Activated CD8-positive, alpha-beta T cell treated with anti-CD3 and anti-CD28 coated beads, Interleukin-2, amount 10 ng/mL, durations not matched to agents 7 days and 5 days (primary cell): ENCODE measurements around the gene SNRPB. TPM values are rescaled to one million over a fixed set of nuclear protein-coding genes. Genes with fewer than 3 reads are reported as not detected.

Source experiments
- ATAC-seq: fragments of 150-1000 bp; cut with Tn5 transposase; one replicate; pipeline ENCODE4 v1.10.0; 2021; ENCODE audit warnings: moderate library complexity
- CTCF ChIA-PET: fragments of 350-600 bp; sonication (Branson Sonifier 250); formaldehyde crosslinking; loops from one replicate; lab custom pipeline; 2021; ENCODE audit warnings: antibody characterized with exemption; lab: Charles Lee
- POLR2A ChIA-PET: fragments of 350-600 bp; sonication (Branson Sonifier 250); formaldehyde crosslinking; loops from one replicate; lab custom pipeline; 2021; ENCODE audit warnings: antibody characterized with exemption; lab: Charles Lee
- DNase-seq: peaks from one replicate; pipeline ENCODE4 v3.0.0-alpha.2; 2020
- H3K27ac Mint-ChIP-seq: one replicate; pipeline ENCODE4 v1.8.0; 2021; ENCODE audit warnings: mild to moderate bottlenecking, mixed read lengths
- H3K27me3 Mint-ChIP-seq: one replicate; pipeline ENCODE4 v1.8.0; 2021; ENCODE audit warnings: low read depth, mixed read lengths
- H3K36me3 Mint-ChIP-seq: one replicate; pipeline ENCODE4 v1.8.0; 2021; ENCODE audit warnings: low read depth, mixed read lengths
- H3K4me1 Mint-ChIP-seq: one replicate; pipeline ENCODE4 v1.8.0; 2021; ENCODE audit warnings: low read depth, mixed read lengths
- H3K4me3 Mint-ChIP-seq: one replicate; pipeline ENCODE4 v1.8.0; 2021; ENCODE audit warnings: mild to moderate bottlenecking, mixed read lengths
- H3K9me3 Mint-ChIP-seq: one replicate; pipeline ENCODE4 v1.8.0; 2022; ENCODE audit warnings: mixed read lengths; ENCODE audit not compliant: insufficient read depth
- total RNA-seq, 2 experiments: library from RNA; stranded (reverse); gene quantifications; one replicate each; pipeline ENCODE4 v1.2.3, GENCODE V29; 2021

Gene SNRPB
- total RNA-seq, result 100 to 1,000 TPM; 338 to 339 TPM

DNA sequence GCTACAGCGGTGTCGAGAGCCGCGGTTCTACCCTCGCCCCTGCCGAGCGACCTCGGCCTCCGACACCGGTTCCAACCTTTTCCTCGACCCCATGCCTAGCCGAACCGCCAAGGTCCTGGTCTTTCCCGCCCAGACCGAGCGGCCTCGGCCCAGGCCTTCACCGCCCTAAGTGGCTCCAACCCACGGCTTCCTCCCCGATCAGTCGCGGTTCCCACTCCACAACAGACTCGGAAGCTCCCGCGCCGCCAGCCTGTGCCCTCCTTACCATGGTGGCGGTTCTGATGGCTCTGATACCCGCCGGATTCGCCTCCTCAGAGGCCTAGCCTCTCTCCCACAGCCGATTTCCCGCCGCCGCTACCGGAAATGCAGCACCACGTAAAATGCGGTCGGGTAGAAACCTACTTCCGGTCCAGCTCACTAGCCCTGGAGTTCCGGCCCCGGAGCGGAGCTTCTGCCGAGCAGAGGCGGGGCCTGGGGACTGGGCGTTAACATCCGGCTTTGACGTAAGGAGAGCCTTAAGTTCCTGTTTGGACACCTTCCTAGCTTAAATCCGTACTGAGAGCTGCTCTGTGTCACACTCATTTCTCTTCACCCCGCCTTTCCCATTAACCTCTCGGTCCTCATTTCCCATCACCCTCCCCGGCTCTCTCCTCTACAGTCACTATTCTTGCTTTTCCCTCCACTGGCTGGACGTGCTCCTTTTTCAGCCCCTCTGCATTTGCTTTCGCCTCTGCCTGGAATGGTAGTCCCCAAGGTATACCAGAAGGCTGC is at the start of gene SNRPB:
SNRPB (minus strand) TSS at position 367 of the 771 bp plus-strand sequence; CDS start at position 268, 99 bp downstream.
- Mint-ChIP-seq H3K27ac (peak within 1 kb of the TSS; percentile 100), H3K4me3 (peak within 1 kb of the TSS; percentile 98), H3K9me3 (no peaks in the 10 kb centered on the region), H3K36me3 (peaks cover 53% of the 10 kb centered on the region), H3K27me3 (no peaks in the 10 kb centered on the region), H3K4me1 (peaks cover 52% of the 10 kb centered on the region)
- ChIA-PET POLR2A (interaction anchor here (0.7 to 2.8 kb wide), 22 partner anchors 8 to 1005 kb away, joined by 3 to 29 read pairs (median 4); partner anchors contain the start of genes IDH3B, ITPA, NOP56 and NSFL1C), CTCF (interaction anchor here (0.7 to 3.8 kb wide), 8 partner anchors 17 to 263 kb away, joined by 3 to 46 read pairs (median 6); partner anchors contain the start of gene ZNF343)
- DNase-seq, result peak; percentile 98
- ATAC-seq, result peak; percentile 93

DNA sequence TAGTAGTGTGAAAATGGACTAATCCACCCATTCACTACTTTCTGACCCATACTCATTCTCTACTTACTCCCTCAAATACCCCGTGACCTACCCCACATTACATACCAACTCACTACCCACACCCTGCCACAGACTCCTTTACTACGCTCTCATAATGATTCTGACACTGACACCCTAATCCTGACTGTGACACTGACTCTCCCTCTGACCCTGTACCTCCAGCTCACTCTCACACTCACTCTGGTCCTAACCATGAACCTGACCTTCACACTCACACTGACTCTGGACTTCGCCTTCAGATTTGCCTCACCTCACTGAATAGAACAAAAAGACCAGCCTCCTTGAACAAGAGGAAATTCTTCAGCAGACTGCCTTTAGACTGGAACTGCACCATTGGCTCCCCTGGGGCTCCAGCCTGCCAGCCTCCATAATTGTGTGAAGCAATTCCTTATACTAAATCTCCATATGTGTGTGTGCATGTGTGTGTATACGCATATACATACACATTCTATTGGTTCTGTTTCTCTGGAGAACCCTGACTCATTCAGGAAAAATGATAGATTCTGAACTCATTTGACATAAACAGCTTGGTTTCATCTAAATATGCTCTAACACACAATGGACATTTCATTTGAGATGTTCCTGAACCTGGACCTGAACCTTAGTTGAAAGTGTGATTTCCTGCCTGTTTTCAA is 48.7 kb upstream of the SNRPB start:
- ATAC-seq, result no peak
- DNase-seq, result no peak
- H3K9me3 Mint-ChIP-seq, result no peaks in the 10 kb centered on the region
- H3K27ac Mint-ChIP-seq, result no peak overlapping the region
- peaks cover 14% of the 10 kb centered on the region for H3K27me3 Mint-ChIP-seq
- H3K36me3 Mint-ChIP-seq, result no peaks in the 10 kb centered on the region
- ChIA-PET POLR2A (no interaction called here), CTCF (interaction anchor here (1.3 to 5.0 kb wide), 3 partner anchors 11 to 50 kb away, joined by 3 to 51 read pairs (median 46); partner anchors contain the start of genes SNRPB and ZNF343)
- H3K4me3 Mint-ChIP-seq, result no peak overlapping the region
- H3K4me1 Mint-ChIP-seq, result peaks cover 17% of the 10 kb centered on the region

DNA sequence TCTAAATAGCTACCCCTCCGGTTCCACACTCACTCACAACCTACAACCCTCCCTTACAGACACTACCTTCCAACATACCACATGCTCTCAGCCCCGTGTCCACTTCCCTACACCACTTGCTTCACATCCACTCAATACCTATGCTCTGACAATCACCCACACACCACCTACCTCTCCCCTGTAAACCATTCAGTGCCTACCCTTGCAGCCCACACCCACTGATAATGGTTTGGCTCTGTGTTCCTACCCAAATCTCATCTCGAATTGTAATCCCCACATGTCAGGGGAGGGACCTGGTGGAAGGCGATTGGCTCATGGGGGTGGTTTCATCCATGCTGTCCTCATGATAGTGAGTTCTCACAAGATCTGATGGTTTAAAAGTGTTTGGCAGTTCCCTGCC is 48.0 kb upstream of the SNRPB start:
- Mint-ChIP-seq H3K4me1 (peaks cover 13% of the 10 kb centered on the region), H3K27ac (no peak overlapping the region)
- POLR2A ChIA-PET, result no interaction called here

DNA sequence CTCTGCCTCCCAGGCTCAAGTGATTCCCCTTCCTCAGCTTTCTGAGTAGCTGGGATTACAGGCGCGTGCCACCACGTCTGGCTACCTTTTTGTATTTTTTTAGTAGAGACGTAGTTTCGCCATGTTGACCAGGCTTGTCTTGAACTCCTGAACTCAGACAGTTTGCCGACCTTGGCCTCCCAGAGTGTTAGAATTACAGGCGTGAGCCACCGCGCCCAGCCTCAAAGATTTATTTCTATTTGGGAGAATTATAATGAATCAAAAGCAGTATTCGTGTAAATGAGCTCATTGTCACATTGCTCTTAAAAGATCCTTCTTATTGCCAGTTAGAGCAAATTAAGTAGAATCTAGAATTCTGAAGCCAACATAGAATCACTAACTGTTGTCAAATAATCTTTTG is 47.5 kb upstream of the SNRPB start:
- Mint-ChIP-seq H3K27me3 (peaks cover 21% of the 10 kb centered on the region), H3K27ac (no peak overlapping the region), H3K4me3 (no peak overlapping the region), H3K4me1 (peaks cover 12% of the 10 kb centered on the region), H3K36me3 (no peaks in the 10 kb centered on the region), H3K9me3 (no peaks in the 10 kb centered on the region)
- CTCF ChIA-PET, result interaction anchor here (1.6 kb wide), 1 partner anchor 10 kb away, joined by 3 read pairs; no protein-coding TSS in a partner anchor
- DNase-seq, result no peak
- POLR2A ChIA-PET, result no interaction called here
- ATAC-seq, result no peak

More for the DNA sequence above, 48.0 kb upstream of the SNRPB start:
- ATAC-seq, result no peak
- peaks cover 19% of the 10 kb centered on the region for H3K27me3 Mint-ChIP-seq
- H3K9me3 Mint-ChIP-seq, result no peaks in the 10 kb centered on the region
- DNase-seq, result no peak
- H3K4me3 Mint-ChIP-seq, result no peak overlapping the region
- CTCF ChIA-PET, result interaction anchor here (0.5 to 1.6 kb wide), 2 partner anchors 11 to 668 kb away, joined by 3 read pairs; no protein-coding TSS in a partner anchor
- H3K36me3 Mint-ChIP-seq, result no peaks in the 10 kb centered on the region

DNA sequence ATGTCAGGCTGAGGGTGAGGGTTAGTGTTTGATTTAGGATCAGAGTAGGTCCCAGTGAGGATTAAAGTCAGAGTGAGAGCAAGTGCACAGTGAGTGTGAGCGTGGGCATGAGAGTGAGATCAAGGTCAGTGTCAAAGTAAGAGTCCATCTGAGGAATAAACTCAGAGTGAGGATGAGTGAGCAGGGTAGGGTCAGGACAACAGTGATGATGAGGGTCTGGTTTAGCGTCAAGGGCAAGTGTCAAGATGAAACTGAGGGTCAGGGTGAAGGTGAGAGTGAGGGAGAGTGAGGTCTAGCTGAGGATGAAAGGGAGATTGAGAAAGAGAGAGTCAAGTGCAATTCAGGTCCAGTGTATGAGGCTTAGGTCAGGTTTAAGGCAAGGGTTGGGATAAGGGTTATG is 45.8 kb upstream of the SNRPB start:
- Mint-ChIP-seq H3K4me3 (no peak overlapping the region), H3K9me3 (no peaks in the 10 kb centered on the region), H3K36me3 (no peaks in the 10 kb centered on the region), H3K4me1 (peaks cover under 1% of the 10 kb centered on the region), H3K27me3 (peaks cover 22% of the 10 kb centered on the region), H3K27ac (no peak overlapping the region)
- CTCF ChIA-PET, result no interaction called here
- no peak for DNase-seq
- no peak for ATAC-seq
- POLR2A ChIA-PET, result no interaction called here

DNA sequence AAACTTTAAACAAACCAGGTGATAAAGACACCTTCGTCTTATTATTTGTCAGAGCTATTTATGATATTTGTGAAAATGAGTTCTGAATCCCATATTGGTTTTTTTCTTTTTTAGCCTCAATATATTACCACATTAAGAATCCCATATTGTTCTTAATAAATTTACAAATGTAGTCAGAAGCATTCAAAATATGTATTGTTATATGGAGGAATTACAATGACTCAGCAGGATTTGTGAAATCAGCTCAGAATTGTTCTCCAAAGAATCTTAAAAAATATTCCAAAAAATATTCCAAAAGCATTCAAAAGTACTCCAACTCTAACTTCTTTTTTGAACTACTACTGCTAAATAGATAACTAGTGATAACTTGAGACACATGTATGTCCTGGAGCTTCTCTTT is 44.6 kb upstream of the SNRPB start:
- CTCF ChIA-PET, result interaction anchor here (2.2 kb wide), 1 partner anchor 9 kb away, joined by 23 read pairs; no protein-coding TSS in a partner anchor
- ATAC-seq (no peak), DNase-seq (no peak)
- Mint-ChIP-seq H3K36me3 (no peaks in the 10 kb centered on the region), H3K9me3 (no peaks in the 10 kb centered on the region), H3K4me3 (no peak overlapping the region), H3K27ac (no peak overlapping the region), H3K4me1 (no peaks in the 10 kb centered on the region), H3K27me3 (peaks cover 28% of the 10 kb centered on the region)
- POLR2A ChIA-PET, result interaction anchor here (1.4 kb wide), 1 partner anchor 44 kb away, joined by 4 read pairs; the partner anchor contains the start of gene SNRPB

DNA sequence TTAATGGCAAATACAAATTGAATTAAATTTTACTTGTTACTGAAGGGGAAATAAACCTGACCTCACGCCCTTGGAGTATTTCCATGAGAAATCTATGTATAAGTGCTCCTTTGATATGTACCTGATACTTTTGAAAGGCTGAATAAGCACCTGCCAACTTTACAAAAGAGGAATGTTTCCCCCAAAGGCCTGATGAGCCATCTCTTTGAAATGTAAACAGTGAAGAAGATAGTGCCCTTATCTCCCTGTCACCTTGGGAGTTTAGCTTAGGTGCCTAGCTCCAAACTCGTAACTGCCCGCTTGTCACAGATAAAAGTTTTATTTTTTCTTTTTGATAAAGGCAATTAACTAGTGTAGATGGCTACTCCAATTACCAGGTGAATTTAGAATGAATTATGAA is 39.2 kb upstream of the SNRPB start:
- H3K36me3 Mint-ChIP-seq, result peaks cover 4% of the 10 kb centered on the region
- peak overlapping the region; percentile 28 for H3K4me3 Mint-ChIP-seq
- H3K27ac Mint-ChIP-seq, result no peak overlapping the region
- ChIA-PET POLR2A (interaction anchor here (1.2 to 2.6 kb wide), 2 partner anchors 15 to 39 kb away, joined by 6 to 18 read pairs; partner anchors contain the start of gene SNRPB), CTCF (interaction anchor here (3.6 kb wide), 1 partner anchor 11 kb away, joined by 51 read pairs; no protein-coding TSS in a partner anchor)
- ATAC-seq, result no peak
- H3K4me1 Mint-ChIP-seq, result peaks cover 11% of the 10 kb centered on the region
- H3K9me3 Mint-ChIP-seq, result no peaks in the 10 kb centered on the region
- DNase-seq, result no peak
- peaks cover 23% of the 10 kb centered on the region for H3K27me3 Mint-ChIP-seq

DNA sequence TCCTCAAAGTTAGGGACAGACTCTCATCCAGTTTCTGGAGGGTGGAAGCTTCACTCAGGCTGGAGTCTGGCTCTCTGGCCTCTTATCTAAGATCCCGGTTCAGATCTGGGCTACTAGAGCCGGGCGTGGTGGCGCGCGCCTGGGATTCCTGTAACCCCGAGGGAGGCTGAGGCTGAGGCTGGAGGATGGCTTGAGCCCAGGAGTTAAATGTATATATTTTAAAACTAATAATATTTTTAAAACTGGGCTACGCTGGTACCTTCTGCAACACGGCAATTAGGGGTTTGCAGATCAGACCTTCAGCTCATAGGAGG is 38.8 kb upstream of the SNRPB start:
- Mint-ChIP-seq H3K36me3 (peaks cover 4% of the 10 kb centered on the region), H3K4me3 (peak overlapping the region; percentile 99), H3K27me3 (peaks cover 21% of the 10 kb centered on the region), H3K9me3 (no peaks in the 10 kb centered on the region), H3K4me1 (peaks cover 11% of the 10 kb centered on the region), H3K27ac (peak overlapping the region; percentile 93)
- no peak for ATAC-seq
- ChIA-PET POLR2A (interaction anchor here (1.2 to 2.6 kb wide), 2 partner anchors 15 to 39 kb away, joined by 6 to 18 read pairs; partner anchors contain the start of gene SNRPB), CTCF (interaction anchor here (0.6 to 3.6 kb wide), 5 partner anchors 12 to 164 kb away, joined by 3 to 51 read pairs (median 4); partner anchors contain the start of gene SNRPB)
- DNase-seq, result no peak

DNA sequence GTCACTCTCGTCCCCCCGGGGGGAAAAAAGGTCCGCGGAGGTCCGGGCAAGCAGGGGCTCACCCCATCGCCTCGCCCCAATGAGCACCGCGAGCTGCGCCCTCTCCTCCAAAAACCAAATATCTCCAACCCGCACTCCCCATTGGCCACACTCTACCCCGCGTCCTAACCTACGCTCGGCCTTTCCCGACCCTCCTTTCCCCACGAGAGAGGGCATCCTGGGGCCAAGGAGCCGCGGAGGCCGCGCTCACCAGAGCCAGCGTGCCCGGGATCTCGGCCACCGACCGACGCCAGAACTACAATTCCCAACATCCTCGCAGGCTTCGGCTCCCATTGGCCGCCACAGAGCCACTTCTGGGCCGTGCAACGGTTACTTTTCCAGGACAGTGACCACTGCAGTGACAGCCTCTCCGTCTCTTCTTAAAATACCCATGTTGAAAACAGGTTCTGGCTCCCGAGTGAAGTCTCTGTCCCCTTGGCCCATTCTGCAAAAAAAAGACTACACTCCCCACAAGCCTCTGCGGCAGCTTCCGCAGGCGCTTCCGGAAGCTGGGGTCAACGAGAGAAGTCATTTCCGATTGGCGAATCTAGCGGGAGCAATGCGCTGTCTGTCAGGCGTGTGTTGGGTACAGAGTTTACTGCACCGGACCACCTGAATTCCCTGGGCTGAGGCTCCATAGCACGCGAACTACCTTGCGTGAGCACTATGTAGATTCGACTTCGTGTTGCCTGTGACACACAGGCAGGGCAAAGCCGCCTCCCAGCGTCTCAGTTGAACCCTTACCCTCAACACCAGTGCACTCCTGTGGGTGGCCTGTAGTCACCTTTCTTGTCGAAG is 38.3 kb upstream of the SNRPB start, which contains the start of gene ZNF343:
ZNF343 (minus strand) TSS at position 285 of the 837 bp plus-strand sequence. CDS start 15,020 bp downstream, outside the sequence.
- H3K4me3 Mint-ChIP-seq, result peak within 1 kb of the TSS; percentile 99
- peaks cover 17% of the 10 kb centered on the region for H3K27me3 Mint-ChIP-seq
- H3K9me3 Mint-ChIP-seq, result no peaks in the 10 kb centered on the region
- H3K27ac Mint-ChIP-seq, result peak within 1 kb of the TSS; percentile 93
- DNase-seq, result peak; percentile 88
- ATAC-seq, result peak; percentile 94
- H3K36me3 Mint-ChIP-seq, result peaks cover 4% of the 10 kb centered on the region
- CTCF ChIA-PET, result interaction anchor here (0.6 to 3.6 kb wide), 6 partner anchors 12 to 165 kb away, joined by 3 to 51 read pairs (median 4); partner anchors contain the start of gene SNRPB
- POLR2A ChIA-PET, result interaction anchor here (1.2 to 2.6 kb wide), 5 partner anchors 13 to 38 kb away, joined by 5 to 18 read pairs (median 6); partner anchors contain the start of gene SNRPB
- peaks cover 11% of the 10 kb centered on the region for H3K4me1 Mint-ChIP-seq

DNA sequence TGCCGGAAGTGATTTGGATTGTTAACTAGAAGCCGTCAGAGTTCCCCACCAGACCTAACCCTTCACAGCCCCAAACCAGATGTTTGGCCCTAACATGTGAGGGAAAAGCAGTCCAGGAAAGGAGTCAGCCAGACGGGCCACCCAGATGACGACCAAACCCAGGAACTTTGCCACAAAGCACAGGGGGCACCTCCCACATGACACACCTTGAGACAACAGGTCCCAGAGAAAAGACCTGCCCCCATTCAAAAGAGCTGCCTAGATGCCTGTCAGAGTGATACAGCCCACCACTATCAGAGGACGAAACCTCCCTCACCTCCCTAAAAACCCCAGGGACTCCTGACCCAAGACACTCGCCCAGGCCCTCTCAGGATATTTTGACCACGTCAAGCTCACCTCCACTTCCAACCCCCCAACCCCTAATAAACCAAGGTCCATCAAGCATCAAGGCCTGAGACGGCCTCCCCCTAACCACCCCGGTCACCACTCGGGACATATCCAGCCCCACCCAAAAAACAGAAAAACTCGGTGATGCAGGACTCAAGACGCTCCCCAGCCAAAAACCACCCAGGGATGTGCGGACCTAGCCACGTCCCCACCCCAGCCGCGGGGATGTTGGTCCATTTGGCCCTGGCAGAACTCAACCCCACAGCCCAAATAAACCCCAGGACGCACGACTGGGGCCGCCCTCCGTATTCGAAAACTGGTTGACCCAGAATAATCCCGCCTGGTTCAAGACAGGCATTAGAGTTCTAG is 37.5 kb upstream of the SNRPB start:
- ChIA-PET CTCF (interaction anchor here (1.1 to 3.6 kb wide), 6 partner anchors 10 to 120 kb away, joined by 3 to 51 read pairs (median 4); partner anchors contain the start of gene SNRPB), POLR2A (interaction anchor here (1.5 to 2.6 kb wide), 4 partner anchors 13 to 38 kb away, joined by 5 to 18 read pairs (median 7); partner anchors contain the start of gene SNRPB)
- H3K4me1 Mint-ChIP-seq, result peaks cover 11% of the 10 kb centered on the region
- DNase-seq, result no peak
- peaks cover 13% of the 10 kb centered on the region for H3K27me3 Mint-ChIP-seq
- peak; percentile 29 for ATAC-seq
- no peaks in the 10 kb centered on the region for H3K9me3 Mint-ChIP-seq
- peaks cover 4% of the 10 kb centered on the region for H3K36me3 Mint-ChIP-seq
- H3K27ac Mint-ChIP-seq, result peak overlapping the region; percentile 93
- peak overlapping the region; percentile 99 for H3K4me3 Mint-ChIP-seq
